HG03457 (cell line): ENCODE results near the gene SMIM15.
"Not testable (repeated sequence)": the region's sequence is repeated elsewhere in the genome, so short reads cannot be mapped to it uniquely, and the experiment has no call there.

Experiments used
- ATAC-seq: cut with Tn5 transposase; IDR thresholded peaks from one replicate; pipeline ENCODE4 v1.9.1; 2021; ENCODE audit warnings: moderate number of reproducible peaks; ENCODE audit not compliant: unreplicated experiment

Gene SMIM15, protein sequence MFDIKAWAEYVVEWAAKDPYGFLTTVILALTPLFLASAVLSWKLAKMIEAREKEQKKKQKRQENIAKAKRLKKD

DNA sequence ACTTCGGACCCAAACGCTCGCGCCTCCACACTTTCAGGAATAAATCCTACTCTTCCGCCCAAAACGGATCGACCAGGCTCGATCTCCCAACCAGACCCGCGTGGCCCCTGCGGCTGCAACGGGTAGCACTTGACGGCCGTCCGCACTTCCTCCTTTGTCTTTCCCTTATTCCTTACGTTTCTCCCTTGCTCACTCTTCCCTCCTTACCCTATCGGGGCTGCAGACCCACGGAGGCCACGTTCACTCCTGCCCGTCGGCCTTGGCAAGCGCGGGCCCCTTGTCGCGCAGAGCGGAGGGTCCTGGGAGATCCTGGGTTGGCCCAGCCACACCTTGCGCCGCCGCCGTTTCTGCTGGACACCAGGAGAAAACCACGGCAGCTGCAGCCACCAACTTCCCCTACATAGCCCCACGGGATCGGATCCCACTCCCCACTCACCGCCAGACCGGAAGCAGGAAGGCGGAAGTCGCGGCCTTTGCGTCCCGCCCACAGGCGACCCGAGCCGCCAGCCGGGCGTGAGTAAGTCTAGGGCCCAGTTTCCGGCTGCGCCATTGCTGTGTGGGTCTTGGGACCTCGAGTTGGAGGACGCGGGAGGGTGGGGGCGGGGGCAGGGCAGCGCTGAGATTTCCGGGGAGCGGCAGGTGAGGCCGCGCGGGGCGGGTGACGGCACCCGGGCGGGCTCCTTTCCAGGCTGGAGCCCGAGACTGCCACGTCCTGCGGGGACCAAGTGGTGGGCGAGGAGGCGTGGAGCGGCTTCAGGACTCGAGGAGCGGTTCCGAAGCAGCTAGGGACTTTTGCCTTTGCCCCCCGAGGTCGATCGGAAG, at the start of gene SMIM15:
Gene SMIM15 (minus strand): TSS at position 459 of the 822 bp plus-strand sequence. CDS start 2,297 bp downstream, outside the sequence.
- ATAC-seq, result peak; percentile 97

DNA sequence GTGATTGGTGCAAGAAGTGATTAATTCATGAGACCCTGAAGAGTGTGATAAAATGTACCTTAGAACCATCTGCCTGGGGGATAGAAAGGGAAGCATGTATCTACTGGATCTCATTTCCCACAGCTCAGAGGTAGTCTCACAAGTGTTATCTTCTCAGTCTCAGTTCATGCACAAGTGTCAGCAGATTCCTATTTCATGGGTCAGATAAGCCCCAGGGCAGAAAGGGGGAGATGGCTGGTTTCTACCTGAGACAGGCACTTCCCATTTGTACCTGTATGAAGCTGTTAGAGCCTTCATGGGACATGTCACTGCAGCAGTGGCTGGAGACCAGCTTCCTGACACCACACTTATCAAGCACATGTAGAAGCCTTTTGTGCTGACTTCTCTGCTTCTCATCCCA, 45.6 kb upstream of the SMIM15 start:
- ATAC-seq, result no peak

DNA sequence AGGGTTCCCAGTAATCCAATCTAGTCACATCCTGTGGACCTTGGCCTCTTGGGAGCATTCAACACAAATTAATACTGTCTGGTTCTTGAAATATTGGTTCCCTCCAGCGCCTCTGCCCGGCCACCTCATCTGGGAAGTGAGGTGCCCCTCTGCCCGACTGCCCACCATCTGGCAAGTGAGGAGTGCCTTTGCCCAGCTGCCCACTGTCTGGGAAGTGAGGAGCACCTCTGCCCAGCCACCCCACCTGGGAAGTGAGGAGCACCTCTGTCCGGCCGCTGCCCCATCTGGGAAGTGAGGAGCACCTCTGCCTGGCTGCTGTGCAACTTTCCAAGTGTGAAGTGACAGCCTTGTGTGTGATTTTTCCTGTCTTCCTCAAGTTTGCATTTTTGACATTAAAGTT, 42.7 kb upstream of the SMIM15 start:
- ATAC-seq, result no peak

DNA sequence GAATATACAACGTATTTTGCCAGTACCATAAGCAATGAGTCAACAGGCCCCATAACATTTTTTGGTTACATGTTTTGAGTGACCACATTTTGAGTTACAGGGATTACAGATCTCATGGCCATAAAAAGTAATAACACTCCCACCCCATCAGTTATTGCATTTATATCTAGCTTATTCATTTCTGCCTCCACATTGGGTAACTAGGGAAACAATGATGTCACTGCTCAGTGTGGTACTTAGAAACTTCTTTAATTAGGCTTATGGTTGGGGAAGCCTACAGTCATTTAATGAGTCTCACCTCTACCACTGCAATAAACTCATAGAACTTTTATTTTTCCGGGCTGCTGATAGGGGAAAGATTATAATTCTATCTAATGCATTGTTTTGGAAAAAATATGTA, 39.9 kb upstream of the SMIM15 start:
- ATAC-seq, result no peak

DNA sequence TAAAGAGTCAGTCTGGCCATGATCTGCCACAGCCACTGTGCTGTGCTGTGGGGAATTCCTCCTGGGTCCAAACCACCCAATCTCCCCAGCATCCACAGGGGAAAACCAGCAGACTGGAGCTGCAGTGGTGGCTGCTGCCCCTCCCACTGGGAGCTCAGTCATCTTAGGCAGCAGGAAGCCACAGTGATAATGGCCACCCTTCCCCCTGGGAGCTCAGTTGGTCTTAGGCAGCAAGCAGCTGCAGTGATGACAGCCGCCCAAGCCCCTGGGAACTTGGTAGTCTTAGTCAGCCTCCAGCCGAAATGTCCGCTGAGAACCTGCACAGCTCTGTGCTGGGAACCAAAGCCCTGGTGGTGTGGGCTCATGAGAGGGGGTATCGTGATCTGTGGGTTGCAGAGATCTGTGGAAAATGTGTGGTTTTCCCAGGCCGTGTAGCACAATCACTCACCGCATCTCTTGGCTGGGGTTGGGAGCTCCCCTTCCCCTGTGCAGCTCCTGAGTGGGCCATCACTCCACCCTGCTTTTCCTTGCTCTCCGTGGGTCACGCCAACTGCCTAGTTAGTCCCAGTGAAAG, 38.4 kb upstream of the SMIM15 start:
- ATAC-seq, result no peak

DNA sequence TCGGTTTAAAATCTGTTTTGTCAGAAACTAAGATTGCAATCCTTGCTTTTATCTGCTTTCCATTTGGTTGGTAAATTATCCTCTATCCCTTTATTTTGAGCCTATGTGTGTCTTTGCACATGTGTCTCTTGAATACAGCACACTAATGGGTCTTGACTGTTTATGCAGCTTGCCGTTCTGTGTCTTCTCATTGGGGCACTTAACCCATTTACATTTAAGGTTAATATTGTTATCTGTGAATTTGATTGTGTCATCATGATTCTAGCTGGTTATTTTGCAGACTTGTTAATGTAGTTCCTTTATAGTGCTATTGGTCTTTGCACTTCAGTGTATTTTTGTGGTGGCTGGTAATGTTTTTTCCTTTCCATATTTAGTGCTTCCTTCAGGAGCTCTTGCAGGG, 36.3 kb upstream of the SMIM15 start:
- no peak for ATAC-seq

DNA sequence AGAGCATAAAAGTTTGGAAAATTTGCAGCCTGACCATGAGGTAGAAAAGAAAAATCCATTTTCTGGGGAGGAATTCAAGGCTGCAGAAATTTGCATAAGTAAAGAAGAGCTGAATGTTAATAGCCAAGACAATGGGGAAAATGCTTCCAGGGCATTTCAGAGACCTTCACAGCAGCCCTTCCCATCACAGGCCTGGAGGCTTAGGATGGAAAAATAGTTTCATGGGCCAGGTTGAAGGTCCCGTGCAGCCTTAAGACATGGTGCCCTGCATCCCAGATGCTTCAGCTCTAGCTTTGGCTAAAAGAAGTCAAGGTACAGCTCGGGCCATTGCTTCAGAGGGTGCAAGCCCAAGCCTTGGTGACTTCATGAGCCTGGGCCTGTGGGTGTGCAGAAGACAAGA, 25.6 kb upstream of the SMIM15 start:
- not testable (repeated sequence) for ATAC-seq

DNA sequence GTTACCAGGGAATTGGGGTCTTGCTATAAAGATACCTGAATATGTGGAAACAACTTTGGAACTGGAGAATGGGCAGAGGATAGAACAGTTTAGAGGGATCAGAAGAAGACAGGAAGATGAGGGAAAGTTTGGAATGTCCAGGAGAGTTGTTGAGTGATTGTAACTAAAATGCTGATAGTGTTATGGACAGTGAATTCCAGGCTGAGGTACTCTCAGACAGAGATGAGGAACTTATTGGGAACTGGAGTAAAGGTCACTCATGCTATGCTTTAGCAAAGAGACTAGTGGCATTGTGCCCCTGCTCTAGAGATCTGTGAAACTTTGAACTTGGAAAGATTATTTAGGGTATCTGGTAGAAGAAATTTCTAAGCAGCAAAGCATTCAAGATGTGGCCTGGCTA, 25.1 kb upstream of the SMIM15 start:
- not testable (repeated sequence) for ATAC-seq

DNA sequence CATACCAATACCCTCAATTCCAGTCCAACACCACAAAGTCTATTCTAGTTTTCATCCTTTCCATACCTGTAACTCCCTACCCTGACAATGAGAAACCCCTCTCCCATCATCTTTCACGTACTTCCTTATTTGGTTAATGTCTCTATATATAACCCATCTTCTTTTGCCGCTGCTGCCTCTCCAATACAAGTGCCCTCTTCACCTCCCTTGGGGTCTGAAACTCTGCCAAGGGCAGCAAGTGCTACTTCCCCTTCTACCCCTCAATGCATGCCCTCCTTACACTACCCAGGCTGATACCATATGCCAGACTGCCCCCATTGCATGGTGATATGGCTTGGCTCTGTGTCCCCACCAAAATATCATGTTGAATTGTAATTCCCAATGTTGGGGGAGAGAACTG, 24.4 kb upstream of the SMIM15 start:
- ATAC-seq, result no peak

DNA sequence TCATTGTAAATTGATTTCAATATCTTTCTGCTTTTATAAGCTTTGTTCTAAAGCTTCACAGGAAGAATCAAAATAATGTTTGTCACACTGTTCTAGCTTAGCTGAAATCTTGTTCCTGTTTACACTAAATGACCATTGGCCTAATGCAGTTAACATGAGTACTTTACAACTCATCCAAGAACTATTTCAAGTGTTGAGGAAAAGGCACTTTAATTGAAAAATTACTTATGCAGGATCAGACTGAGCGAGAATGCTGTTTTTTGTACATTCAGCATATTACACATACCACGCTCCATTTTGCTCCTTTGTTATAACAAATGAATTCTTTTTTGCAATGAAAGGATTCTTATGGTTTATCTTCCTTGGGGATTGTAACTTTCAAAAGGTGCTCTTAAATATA, 22.4 kb upstream of the SMIM15 start:
- ATAC-seq, result no peak

DNA sequence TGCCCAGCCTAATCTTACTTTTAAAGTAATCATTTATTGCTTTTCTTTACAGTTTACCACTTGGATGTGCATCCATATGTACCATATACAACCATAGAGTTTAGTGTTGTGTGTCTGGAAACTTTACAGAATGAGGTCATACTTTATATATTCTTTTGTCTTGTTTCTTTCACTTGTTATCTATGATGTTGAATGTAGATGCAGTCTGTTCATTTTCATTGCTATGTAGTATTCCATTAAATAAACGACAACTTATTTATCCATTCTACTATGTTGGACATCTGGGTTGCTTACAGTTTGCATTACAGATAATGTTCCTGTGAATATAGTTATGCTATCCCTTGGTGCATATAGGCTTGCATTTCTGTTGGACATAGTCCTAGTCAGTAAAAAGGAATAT, 21.3 kb upstream of the SMIM15 start:
- ATAC-seq, result no peak

DNA sequence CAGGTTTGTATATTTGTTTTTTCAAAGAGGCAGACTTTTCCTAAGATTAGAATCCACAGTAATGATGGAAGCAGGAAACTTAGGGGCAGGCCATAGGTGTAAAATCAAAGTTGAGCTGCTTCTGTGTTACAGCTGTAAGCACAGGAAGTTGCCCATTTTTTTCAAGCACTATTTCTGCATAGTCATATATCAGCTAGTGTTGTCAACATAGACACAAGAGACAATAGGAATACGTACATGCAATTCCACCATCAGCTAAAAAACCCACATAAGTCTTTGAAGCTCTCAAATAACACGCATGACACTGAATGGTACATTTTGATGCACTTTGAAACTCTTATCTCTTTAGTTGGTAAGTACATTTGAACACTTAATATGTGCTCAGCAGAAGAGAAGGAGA, 20.2 kb upstream of the SMIM15 start:
- no peak for ATAC-seq

DNA sequence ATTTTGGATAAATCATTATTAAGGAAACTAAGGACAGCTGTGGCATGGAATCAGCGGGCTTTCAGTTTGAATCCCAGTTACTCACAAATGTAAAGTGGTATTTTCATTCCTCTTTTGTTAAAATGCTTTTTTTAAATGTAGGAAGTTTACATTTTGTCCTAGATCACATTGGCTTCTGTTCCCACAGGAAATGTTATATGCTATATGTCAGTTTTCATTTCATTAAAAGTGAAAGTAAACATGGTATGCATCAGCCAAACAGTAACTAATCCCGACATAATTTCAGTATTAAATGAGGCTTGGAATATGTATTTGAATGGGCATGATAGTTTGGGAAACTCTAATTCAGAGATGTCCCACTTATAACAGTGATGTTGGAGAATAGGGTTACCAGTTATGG, 18.6 kb upstream of the SMIM15 start:
- no peak for ATAC-seq

DNA sequence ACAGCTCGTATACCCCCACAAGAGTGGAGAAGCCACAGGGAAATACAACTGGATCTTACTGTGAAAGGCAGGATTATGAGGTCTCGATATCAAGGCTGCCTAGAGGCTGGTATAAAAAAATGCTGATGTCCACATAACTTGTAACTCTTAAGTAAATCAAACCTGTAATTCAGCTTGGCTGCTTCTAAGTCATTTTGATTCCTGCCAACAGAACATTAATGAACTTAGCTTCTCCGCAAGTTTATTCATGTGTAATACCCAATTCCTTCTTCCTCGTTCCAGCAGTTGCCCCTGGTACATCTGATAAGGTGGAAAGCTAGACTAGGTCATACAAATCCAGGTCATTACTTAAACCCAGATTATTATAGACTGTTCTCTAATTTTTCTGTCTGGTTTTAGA, 16.4 kb upstream of the SMIM15 start:
- no peak for ATAC-seq

DNA sequence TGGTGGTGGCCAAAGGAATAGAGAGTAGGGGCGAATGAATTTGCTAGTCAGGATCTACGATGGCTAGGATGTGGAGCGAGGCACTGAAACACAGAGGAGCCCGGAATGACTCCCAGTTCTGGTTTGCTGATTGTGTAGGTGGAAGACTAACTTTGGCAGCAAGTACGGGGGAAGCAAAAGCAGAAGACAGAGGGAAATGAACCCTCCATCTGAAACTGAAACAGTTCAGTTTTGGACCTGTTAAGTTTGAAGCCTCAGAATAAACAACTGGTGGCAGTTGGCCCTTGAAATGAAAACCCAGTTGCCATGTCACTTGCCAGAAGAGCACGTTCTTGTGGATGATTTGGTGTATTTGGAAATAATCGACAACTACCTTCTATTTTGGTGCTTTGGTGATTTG, 15.4 kb upstream of the SMIM15 start:
- peak; percentile 74 for ATAC-seq

DNA sequence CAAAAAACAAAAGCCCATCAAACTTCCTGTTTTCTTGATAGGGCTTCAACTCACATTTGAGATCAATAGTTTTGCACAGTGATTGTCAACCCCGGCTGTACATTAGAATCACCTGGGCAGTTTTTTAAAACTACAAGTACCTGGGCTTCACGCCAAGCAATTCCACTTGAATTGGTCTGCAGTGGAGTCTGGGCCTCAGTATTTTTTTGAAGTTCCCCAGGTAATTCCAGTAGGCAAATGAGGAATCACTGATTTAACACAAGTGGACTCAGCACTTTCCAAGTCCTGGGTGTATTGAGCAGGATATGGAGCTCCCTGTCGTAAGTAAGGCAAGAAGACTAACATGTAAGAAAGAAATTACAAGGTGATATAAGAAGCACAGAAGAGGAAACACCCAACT, 14.8 kb upstream of the SMIM15 start:
- no peak for ATAC-seq

DNA sequence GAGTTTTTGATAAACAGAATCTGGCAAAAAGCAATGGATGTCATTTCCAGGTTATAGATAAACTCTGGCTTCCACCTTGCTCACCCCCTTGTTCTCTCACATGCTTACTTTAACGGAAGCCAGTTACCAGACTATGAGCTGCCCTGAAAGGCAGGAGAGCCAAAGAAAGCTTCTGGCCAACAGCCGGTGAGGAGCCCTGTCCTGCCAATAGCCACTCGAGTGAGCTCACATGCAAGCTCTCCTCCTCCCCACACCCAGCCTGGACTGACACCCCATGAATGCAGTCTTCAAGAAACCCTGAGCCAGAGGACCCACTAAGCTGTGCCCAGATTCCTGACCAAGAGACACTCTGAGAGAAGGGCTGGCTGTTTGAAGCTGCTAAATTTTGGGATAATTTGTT, 14.4 kb upstream of the SMIM15 start:
- ATAC-seq, result no peak

DNA sequence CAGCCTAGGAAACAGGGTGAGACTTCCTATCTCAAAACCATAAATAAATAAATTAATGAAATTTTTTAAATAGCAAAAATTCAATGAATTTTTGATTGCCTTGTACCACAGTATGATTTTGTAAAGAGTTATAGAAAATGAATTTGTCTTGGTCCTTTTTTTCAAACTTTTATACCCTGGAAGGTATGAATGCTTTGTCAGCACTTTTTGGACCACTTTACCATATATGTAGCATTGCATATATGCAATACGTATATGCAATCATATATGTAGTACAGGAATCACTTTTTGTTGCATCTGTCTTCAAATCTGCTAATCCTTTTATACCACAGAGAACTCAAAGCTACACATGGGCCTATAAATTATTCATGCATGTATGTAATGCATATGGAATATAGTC, 9.2 kb upstream of the SMIM15 start:
- ATAC-seq, result no peak

DNA sequence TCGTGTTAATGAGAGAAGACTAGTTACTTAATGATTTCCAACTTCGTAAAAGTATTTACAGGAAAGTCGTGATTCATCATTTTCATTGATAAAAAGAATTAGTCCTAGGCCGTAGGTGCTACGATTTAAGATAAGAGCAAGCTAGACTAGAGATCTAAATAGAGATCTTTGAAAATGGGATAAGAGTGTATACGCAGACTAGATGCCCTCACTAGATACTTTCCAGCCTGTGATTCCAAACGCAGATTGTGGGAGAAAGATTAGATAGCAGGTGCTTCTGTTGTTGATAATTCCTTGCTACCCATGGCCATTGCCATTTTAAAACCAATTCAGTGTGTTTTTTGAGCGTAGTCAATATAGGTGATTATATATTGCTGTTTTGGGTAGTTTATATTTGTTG, 6.7 kb upstream of the SMIM15 start:
- ATAC-seq, result no peak

DNA sequence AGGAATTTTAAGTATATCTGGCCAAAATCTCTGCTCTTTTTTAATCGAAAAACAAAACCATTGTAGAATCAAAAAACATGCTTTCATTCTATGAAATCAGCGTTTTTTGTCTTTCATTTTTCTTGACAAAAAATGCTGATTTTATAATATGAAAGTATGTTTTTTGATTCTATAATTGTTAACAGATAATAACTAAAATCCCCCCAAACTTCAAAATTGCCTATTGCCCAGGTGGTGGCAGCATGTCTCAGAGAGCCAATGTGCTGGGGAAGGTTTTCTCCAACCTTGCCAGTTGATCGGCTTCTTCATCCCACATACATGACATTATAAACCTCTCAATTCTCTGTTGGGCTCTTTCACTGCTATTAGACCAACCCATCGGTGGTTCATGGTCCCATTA, 5.1 kb upstream of the SMIM15 start:
- no peak for ATAC-seq

DNA sequence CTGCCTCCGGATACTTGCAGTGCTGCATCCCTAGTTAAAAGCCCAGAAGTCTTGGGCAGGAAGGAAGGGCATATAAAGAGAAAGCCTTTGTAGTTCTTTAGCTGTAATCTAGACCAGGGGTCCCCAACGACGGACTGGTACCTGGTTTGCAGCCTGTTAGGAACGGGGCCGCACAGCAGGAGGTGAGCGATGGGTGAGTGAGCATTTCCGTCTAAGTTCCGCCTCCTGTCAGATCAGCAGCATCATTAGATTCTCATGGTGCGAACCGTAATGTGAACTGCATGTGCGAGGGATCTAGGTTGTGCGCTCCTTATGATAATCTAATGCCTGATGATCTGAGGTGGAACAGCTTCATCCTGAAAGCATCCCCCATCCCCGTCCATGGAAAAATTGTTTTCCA, 1.6 kb upstream of the SMIM15 start:
- no peak for ATAC-seq

DNA sequence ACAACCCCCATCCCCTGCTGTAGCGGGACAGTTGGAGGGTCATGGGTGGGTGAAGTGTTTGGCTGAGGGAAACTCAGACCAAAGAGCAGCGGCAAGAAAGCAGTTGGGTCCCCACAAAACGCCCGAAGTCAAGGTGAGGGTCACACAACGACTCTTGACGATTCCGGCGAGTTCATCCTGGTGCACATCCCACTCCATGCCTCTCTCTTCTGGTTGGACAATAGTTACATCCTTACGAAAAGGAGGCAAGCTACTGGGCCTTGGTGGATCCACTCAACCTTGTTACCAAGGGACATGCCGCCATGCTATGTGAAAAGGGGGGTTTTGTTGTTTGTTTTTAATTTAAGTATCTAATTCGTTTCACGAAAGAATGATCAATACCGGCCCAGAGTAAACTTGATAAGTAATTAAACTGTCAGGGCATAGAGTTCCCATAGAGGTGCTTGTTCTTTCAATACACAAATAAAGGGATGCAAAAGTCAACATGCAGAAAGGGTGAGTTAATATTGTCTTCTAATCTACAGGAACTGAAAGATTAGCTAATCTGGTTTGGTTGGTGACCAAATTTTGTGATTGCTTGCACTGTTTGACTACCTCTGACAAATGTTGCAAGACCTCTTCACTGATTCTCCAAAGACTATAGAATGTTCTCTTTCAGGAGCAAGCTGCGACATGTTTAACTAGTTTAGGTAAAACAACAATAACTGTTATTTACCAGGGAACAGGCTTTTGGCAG, 732 bp upstream of the SMIM15 start:
- ATAC-seq, result no peak
